MM.1S (cell line): ENCODE results near the gene USP30.

ENCODE experiments used
- EZH2 ChIP-seq: fragments of 300-600 bp; sonication (generic); optimal IDR thresholded peaks from 2 replicates; pipeline ENCODE3; 2017; ENCODE audit warnings: low read depth, mild to moderate bottlenecking, antibody characterized with exemption, low read length, mixed read lengths
- TF ChIP-seq, protein P1 (sequence below): fragments of 300-600 bp; sonication (generic); IDR thresholded peaks from 2 replicates; pipeline ENCODE4 v1.5.1; 2016; ENCODE audit warnings: antibody characterized with exemption, low read length, mixed read lengths

GRCh38 chr12:109009766-109010165, 42.6 kb upstream of the USP30 start:
- TF ChIP-seq, protein P1, sequence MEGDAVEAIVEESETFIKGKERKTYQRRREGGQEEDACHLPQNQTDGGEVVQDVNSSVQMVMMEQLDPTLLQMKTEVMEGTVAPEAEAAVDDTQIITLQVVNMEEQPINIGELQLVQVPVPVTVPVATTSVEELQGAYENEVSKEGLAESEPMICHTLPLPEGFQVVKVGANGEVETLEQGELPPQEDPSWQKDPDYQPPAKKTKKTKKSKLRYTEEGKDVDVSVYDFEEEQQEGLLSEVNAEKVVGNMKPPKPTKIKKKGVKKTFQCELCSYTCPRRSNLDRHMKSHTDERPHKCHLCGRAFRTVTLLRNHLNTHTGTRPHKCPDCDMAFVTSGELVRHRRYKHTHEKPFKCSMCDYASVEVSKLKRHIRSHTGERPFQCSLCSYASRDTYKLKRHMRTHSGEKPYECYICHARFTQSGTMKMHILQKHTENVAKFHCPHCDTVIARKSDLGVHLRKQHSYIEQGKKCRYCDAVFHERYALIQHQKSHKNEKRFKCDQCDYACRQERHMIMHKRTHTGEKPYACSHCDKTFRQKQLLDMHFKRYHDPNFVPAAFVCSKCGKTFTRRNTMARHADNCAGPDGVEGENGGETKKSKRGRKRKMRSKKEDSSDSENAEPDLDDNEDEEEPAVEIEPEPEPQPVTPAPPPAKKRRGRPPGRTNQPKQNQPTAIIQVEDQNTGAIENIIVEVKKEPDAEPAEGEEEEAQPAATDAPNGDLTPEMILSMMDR = no peak
- no peak for TF ChIP-seq EZH2
